ENCODE data around the gene COL11A2.
A peak's percentile ranks its signal among the peaks of the same experiment; 100 is the strongest.

GRCh38 chr6:33197431-33198048 lies 5.3 kb upstream of the COL11A2 start:
- TF ChIP-seq, protein P1, sequence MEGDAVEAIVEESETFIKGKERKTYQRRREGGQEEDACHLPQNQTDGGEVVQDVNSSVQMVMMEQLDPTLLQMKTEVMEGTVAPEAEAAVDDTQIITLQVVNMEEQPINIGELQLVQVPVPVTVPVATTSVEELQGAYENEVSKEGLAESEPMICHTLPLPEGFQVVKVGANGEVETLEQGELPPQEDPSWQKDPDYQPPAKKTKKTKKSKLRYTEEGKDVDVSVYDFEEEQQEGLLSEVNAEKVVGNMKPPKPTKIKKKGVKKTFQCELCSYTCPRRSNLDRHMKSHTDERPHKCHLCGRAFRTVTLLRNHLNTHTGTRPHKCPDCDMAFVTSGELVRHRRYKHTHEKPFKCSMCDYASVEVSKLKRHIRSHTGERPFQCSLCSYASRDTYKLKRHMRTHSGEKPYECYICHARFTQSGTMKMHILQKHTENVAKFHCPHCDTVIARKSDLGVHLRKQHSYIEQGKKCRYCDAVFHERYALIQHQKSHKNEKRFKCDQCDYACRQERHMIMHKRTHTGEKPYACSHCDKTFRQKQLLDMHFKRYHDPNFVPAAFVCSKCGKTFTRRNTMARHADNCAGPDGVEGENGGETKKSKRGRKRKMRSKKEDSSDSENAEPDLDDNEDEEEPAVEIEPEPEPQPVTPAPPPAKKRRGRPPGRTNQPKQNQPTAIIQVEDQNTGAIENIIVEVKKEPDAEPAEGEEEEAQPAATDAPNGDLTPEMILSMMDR (IDR thresholded peaks at IDR 0.05), result peak in 2 of 3 experiments; percentile 3 to 20
- no peak for TF ChIP-seq POLR2A (IDR thresholded peaks at IDR 0.05)

Measured in vagina (tissue), 2 donors.